Measurements from ENCODE around the gene HNRNPC.
"Not testable (repeated sequence)": the region's sequence is repeated elsewhere in the genome, so short reads cannot be mapped to it uniquely, and the experiment has no call there.

The HNRNPC gene

GRCh38 chr14:21269252-21270046 is at the start of gene HNRNPC:
Gene HNRNPC (minus strand): TSS chr14:21269442. CDS start chr14:21234193, 35,249 bp downstream.
- FAIRE-seq (peak; percentile 99), DNase-seq (ENCODE audit: extremely low spot score, insufficient read length, low read depth) (peak; percentile 86)

- FAIRE-seq (no peak), DNase-seq (ENCODE audit: extremely low spot score, insufficient read length, low read depth) (no peak)
Observed at GRCh38 chr14:21317398-21317797, 48.2 kb upstream of the HNRNPC start.

GRCh38 chr14:21313512-21313911 is 44.3 kb upstream of the HNRNPC start:
- FAIRE-seq (no peak), DNase-seq (ENCODE audit: extremely low spot score, insufficient read length, low read depth) (no peak)

- FAIRE-seq (no peak), DNase-seq (ENCODE audit: extremely low spot score, insufficient read length, low read depth) (no peak)
Observed at GRCh38 chr14:21311614-21312013, 42.4 kb upstream of the HNRNPC start.

GRCh38 chr14:21309956-21310355 is 40.7 kb upstream of the HNRNPC start:
- no peak for FAIRE-seq

GRCh38 chr14:21309238-21309636 is 40.0 kb upstream of the HNRNPC start:
- FAIRE-seq (no peak), DNase-seq (ENCODE audit: extremely low spot score, insufficient read length, low read depth) (no peak)

More at GRCh38 chr14:21309956-21310355, 40.7 kb upstream of the HNRNPC start:
- DNase-seq (ENCODE audit: extremely low spot score, insufficient read length, low read depth) = no peak

GRCh38 chr14:21308479-21309237 is 39.4 kb upstream of the HNRNPC start:
- FAIRE-seq (peak; percentile 100), DNase-seq (ENCODE audit: extremely low spot score, insufficient read length, low read depth) (peak; percentile 42)

- FAIRE-seq = no peak
- no peak for DNase-seq (ENCODE audit: extremely low spot score, insufficient read length, low read depth)
Observed at GRCh38 chr14:21308132-21308478, 38.9 kb upstream of the HNRNPC start.

- DNase-seq (ENCODE audit: extremely low spot score, insufficient read length, low read depth) (no peak), FAIRE-seq (no peak)
Observed at GRCh38 chr14:21307637-21308036, 38.4 kb upstream of the HNRNPC start.

- FAIRE-seq; DNase-seq (ENCODE audit: extremely low spot score, insufficient read length, low read depth): not testable (repeated sequence)
Observed at GRCh38 chr14:21302836-21303140, 33.5 kb upstream of the HNRNPC start.

- DNase-seq (ENCODE audit: extremely low spot score, insufficient read length, low read depth) (no peak), FAIRE-seq (no peak)
Observed at GRCh38 chr14:21302013-21302835, 33.0 kb upstream of the HNRNPC start.

- FAIRE-seq = no peak
- no peak for DNase-seq (ENCODE audit: extremely low spot score, insufficient read length, low read depth)
Observed at GRCh38 chr14:21300892-21301291, 31.6 kb upstream of the HNRNPC start.

- FAIRE-seq (no peak), DNase-seq (ENCODE audit: extremely low spot score, insufficient read length, low read depth) (no peak)
Observed at GRCh38 chr14:21299562-21300130, 30.4 kb upstream of the HNRNPC start.

- FAIRE-seq (no peak), DNase-seq (ENCODE audit: extremely low spot score, insufficient read length, low read depth) (no peak)
Observed at GRCh38 chr14:21298358-21298757, 29.1 kb upstream of the HNRNPC start.

- DNase-seq (ENCODE audit: extremely low spot score, insufficient read length, low read depth); FAIRE-seq: not testable (repeated sequence)
Observed at GRCh38 chr14:21294026-21294425, 24.8 kb upstream of the HNRNPC start.

- no peak for DNase-seq (ENCODE audit: extremely low spot score, insufficient read length, low read depth)
- FAIRE-seq = no peak
Observed at GRCh38 chr14:21287168-21287567, 17.9 kb upstream of the HNRNPC start.

GRCh38 chr14:21286516-21286915 is 17.3 kb upstream of the HNRNPC start:
- not testable (repeated sequence) for FAIRE-seq; DNase-seq (ENCODE audit: extremely low spot score, insufficient read length, low read depth)

- not testable (repeated sequence) for DNase-seq (ENCODE audit: extremely low spot score, insufficient read length, low read depth); FAIRE-seq
Observed at GRCh38 chr14:21281917-21282316, 12.7 kb upstream of the HNRNPC start.

- DNase-seq (ENCODE audit: extremely low spot score, insufficient read length, low read depth) (no peak), FAIRE-seq (no peak)
Observed at GRCh38 chr14:21279783-21280182, 10.5 kb upstream of the HNRNPC start, which contains the start of gene RPGRIP1. Gene RPGRIP1 (plus strand): TSS chr14:21280083. CDS start chr14:21287977, 7,894 bp downstream.

GRCh38 chr14:21278632-21279031 is 9.4 kb upstream of the HNRNPC start:
- FAIRE-seq = no peak

More at GRCh38 chr14:21278632-21279031, 9.4 kb upstream of the HNRNPC start:
- no peak for DNase-seq (ENCODE audit: extremely low spot score, insufficient read length, low read depth)
